Loucy (cell line): ENCODE measurements around the gene CNKSR1.

Experiments
- H2AFZ ChIP-seq: fragments of 200-600 bp; sonication (generic); 2 replicates; pipeline ENCODE4 v1.6.0; 2016; ENCODE audit warnings: antibody characterized with exemption, mild to moderate bottlenecking, low read length, moderate library complexity
- H3F3A ChIP-seq: fragments of 200-600 bp; 2 replicates; pipeline ENCODE4 v1.6.0; 2016; ENCODE audit warnings: antibody characterized with exemption, low read depth, mild to moderate bottlenecking
- H3K27me3 ChIP-seq: fragments of 200-600 bp; sonication (generic); 2 replicates; pipeline ENCODE4 v1.6.1; 2014; ENCODE audit warnings: low read length, mild to moderate bottlenecking; ENCODE audit not compliant: insufficient read depth, poor library complexity, severe bottlenecking
- H3K36me3 ChIP-seq: fragments of 200-600 bp; sonication (generic); 2 replicates; pipeline ENCODE4 v1.6.1; 2016; ENCODE audit warnings: low read length; ENCODE audit not compliant: insufficient read depth
- H3K4me1 ChIP-seq: fragments of 200-600 bp; sonication (generic); 2 replicates; pipeline ENCODE4 v1.5.1; 2014; ENCODE audit warnings: low read length, mild to moderate bottlenecking; ENCODE audit not compliant: insufficient read depth, poor library complexity, severe bottlenecking
- H3K4me2 ChIP-seq: fragments of 200-600 bp; sonication (generic); 2 replicates; pipeline ENCODE4 v1.6.0; 2014; ENCODE audit warnings: antibody characterized with exemption, low read length, low read depth, mild to moderate bottlenecking; ENCODE audit not compliant: poor library complexity, severe bottlenecking
- H3K4me3 ChIP-seq: fragments of 200-600 bp; sonication (generic); 2 replicates; pipeline ENCODE4 v1.5.1; 2014; ENCODE audit warnings: low read length, mild to moderate bottlenecking, mixed read lengths; ENCODE audit not compliant: poor library complexity, severe bottlenecking
- H3K79me2 ChIP-seq: fragments of 200-600 bp; sonication (generic); 2 replicates; pipeline ENCODE4 v1.6.1; 2014; ENCODE audit warnings: low read length; ENCODE audit not compliant: insufficient read depth
- H3K9ac ChIP-seq: fragments of 200-600 bp; sonication (generic); 2 replicates; pipeline ENCODE4 v1.6.0; 2014; ENCODE audit warnings: mild to moderate bottlenecking, low read depth, low read length, moderate library complexity; ENCODE audit not compliant: poor library complexity, severe bottlenecking
- H3K9me2 ChIP-seq: fragments of 200-600 bp; sonication (generic); replicated peaks from 2 replicates; pipeline ENCODE4 v1.6.1; 2016; ENCODE audit warnings: low read depth, low read length, mixed read lengths
- H3K9me3 ChIP-seq: fragments of 200-600 bp; sonication (generic); 2 replicates; pipeline ENCODE4 v1.6.1; 2014; ENCODE audit warnings: mild to moderate bottlenecking, antibody characterized with exemption, low read length, low read depth; ENCODE audit not compliant: insufficient read depth
- H4K20me1 ChIP-seq: fragments of 200-600 bp; sonication (generic); 2 replicates; pipeline ENCODE4 v1.6.0; 2014; ENCODE audit warnings: antibody characterized with exemption, low read length, mild to moderate bottlenecking; ENCODE audit not compliant: insufficient read depth, poor library complexity, severe bottlenecking
- CTCF ChIP-seq: fragments of 200-600 bp; sonication (generic); conservative IDR thresholded peaks from 2 replicates; pipeline ENCODE4 v1.5.1; 2014; ENCODE audit warnings: mild to moderate bottlenecking, antibody characterized with exemption, low read length
- EZH2phosphoT487 ChIP-seq: fragments of 200-600 bp; IDR thresholded peaks from 2 replicates; pipeline ENCODE4 v1.6.1; 2018; ENCODE audit warnings: antibody characterized with exemption, mild to moderate bottlenecking, moderate library complexity, borderline replicate concordance

Gene CNKSR1

DNA sequence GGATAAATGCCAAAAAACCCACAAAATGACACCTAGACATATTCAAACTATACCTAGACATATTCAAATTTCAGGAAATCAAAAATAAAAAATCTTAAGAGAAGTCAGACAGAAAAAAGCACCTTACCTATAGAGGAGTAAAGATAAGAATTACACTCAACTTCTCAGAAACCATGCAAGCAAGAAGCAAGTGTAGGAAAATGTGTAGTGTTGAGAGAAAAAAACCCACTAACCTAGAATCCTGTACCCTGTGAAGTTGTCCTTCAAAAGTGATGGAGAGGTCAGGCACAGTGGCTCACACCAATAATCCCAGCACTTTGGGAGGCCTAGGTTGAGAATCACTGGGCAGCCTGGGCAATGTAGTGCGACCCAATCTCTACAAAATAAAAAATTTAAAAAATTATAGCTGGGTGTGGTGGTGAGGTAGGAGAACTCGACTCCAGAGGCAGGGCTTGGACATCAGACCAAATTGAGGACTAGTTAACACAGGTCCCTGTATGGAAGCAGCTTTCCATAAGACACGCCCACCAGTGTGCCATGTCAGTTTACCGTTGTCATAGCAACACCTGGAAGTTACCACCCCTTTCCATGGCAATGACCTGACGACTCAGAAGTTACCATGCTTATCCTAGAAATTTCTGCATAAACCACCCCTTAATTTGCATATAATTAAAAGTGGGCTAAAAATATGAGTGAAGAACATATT lies 45.0 kb upstream of the CNKSR1 start:
- Histone ChIP-seq H3K4me3 (no peak overlapping the region), H3K9ac (no peak overlapping the region), H2AFZ (no peak overlapping the region), H3K9me2 (no peaks in the 10 kb centered on the region), H3K4me2 (no peak overlapping the region), H3K9me3 (no peaks in the 10 kb centered on the region; the same call in 1 of the 2 replicates), H3K79me2 (peaks cover 19% of the 10 kb centered on the region; the same call in 1 of the 2 replicates), H3K36me3 (no peaks in the 10 kb centered on the region), H3K4me1 (peaks cover 36% of the 10 kb centered on the region), H3K27me3 (no peaks in the 10 kb centered on the region), H4K20me1 (no peaks in the 10 kb centered on the region), H3F3A (peaks cover 2% of the 10 kb centered on the region)
- TF ChIP-seq CTCF (no peak), EZH2phosphoT487 (no peak)

DNA sequence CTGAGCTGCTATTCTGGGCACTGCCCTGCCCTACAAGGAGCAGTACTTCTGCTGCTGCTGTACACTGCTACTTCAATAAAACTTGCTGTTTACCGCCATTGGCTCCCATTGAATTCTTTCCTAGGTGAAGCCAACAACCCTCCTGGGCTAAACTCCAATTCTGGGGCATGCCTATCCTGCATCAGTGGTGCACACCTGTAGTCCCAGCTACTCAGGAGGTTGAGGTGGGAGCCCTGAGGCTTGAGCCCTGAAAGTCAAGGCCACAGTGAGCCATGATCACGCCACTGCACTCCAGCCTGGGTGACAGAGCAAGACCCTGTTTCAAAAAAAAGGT lies 44.5 kb upstream of the CNKSR1 start:
- Histone ChIP-seq H3K9me3 (no peaks in the 10 kb centered on the region; the same call in 1 of the 2 replicates), H3K4me2 (no peak overlapping the region), H2AFZ (no peak overlapping the region), H3K27me3 (no peaks in the 10 kb centered on the region), H3K4me3 (no peak overlapping the region), H4K20me1 (no peaks in the 10 kb centered on the region), H3K36me3 (no peaks in the 10 kb centered on the region), H3K79me2 (peaks cover 14% of the 10 kb centered on the region; the same call in 1 of the 2 replicates), H3F3A (no peaks in the 10 kb centered on the region), H3K9ac (no peak overlapping the region), H3K4me1 (peaks cover 35% of the 10 kb centered on the region), H3K9me2 (no peaks in the 10 kb centered on the region)
- TF ChIP-seq CTCF: no peak
- no peak for TF ChIP-seq EZH2phosphoT487

GRCh38 chr1:26134466-26134865 lies 42.8 kb upstream of the CNKSR1 start:
- Histone ChIP-seq H3K9me2 (no peaks in the 10 kb centered on the region), H3F3A (no peaks in the 10 kb centered on the region), H3K9me3 (no peaks in the 10 kb centered on the region; the same call in 1 of the 2 replicates), H3K4me1 (peaks cover 32% of the 10 kb centered on the region), H4K20me1 (no peaks in the 10 kb centered on the region), H3K4me2 (no peak overlapping the region), H3K4me3 (no peak overlapping the region), H3K36me3 (no peaks in the 10 kb centered on the region), H3K27me3 (no peaks in the 10 kb centered on the region), H3K79me2 (no peaks in the 10 kb centered on the region), H3K9ac (no peak overlapping the region), H2AFZ (no peak overlapping the region)
- no peak for TF ChIP-seq EZH2phosphoT487
- no peak for TF ChIP-seq CTCF
